ENCODE results near the gene ACSF3.
A peak's percentile ranks its signal among the peaks of the same experiment; 100 is the strongest.
"Not testable (repeated sequence)": the region's sequence is repeated elsewhere in the genome, so short reads cannot be mapped to it uniquely, and the experiment has no call there.

The ACSF3 gene

DNA sequence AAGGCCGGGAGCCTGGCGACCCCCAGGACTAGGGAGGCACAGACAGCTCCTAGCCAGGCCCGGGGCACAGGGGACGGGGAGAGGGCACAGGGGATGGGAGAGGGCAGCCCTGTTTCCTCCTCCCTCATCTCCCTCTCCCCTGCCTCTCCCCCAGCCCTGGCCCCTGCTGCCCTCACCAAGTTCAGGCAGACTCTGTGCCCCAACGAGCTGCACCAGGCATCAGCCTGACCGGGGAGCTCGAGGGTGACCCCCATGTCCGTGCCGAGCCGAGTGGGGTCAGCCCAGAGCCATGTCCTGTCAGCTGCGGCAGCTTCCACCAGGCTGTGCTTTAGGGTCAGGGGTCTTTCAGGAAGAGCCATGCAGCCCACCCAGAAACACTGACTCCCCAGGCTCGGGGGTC, 83.8 kb downstream of the ACSF3 start:
- DNase-seq = no peak

DNA sequence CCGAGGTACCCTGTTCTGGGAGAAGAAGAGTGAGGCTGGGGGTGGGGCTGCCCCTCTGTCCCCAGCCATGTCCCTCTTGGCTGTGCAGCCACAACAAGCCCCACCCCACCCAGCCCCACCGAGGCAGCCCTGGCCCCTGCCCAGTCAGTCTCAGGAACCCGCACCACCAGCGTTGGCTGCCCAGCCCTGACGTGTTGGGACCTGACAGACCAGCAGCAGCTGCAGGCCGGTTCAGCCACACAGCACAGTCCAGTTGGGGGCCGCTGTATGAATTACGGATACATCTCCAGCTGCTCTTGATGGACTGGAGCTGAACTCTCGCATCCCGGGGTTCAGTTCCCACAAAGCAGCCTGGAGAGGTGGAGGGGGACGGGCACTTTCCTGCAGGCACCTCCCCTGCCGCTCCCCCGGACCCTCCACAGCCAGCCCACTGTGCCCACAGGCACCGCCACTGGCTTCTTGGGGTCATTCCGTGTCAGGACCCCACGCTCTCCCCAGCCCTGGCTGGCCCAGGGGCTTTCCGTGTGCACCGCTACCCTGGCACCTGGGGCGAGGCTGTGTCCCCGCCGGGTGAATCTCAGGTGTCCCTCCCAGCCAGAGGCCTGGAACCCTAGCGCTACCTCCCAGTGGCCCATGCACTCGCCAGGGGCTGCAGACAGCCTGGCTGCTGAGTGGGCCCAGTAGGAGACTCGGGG, 84.9 kb downstream of the ACSF3 start:
- DNase-seq = no peak

DNA sequence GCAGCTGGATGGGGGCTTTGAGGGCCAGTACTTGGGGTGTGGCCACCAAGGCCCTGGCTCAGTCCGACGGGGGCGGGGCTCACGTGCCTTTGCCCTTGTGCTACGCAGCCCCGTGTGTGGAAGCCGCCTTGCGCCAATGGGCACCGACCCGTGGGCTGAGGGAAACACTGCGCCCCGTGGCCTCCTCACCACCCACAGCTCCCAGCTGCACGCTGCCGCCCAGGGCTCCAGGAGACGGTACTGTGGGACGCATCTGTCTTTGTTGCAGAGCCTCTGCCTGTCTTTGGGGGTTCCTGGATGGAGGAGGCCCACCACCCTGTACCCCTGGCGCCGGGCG, 85.5 kb downstream of the ACSF3 start:
- DNase-seq = no peak

DNA sequence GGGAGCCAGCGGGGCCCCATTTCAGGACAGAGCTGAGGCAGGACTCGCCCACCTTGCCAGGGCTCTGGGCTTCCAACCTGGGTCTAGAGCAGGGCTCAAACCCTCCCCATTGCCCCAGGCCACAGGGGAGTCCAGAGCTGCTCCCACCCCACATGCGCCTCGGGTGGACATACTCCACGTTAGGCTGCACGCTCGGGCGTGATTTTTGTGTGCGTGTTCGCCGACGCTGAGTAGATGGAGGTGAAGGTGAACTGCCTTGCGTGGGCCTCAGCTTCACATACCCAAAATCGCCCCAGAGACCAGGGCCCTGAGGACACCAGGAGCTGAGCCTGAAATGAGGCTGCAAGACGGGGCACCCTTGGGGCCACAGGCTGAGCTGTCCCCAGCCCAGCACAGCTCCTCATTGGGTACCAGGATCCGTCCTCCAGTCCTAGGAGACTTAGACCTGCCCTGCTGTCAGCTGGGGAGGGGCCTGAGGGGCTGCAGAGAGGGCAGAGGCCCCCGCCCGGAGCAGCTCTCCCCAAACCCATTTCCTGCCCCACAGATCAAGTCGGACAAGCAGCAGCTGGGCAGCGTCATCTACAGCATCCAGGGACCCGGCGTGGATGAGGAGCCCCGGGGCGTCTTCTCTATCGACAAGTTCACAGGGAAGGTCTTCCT, 86.1 kb downstream of the ACSF3 start:
- no peak for DNase-seq

DNA sequence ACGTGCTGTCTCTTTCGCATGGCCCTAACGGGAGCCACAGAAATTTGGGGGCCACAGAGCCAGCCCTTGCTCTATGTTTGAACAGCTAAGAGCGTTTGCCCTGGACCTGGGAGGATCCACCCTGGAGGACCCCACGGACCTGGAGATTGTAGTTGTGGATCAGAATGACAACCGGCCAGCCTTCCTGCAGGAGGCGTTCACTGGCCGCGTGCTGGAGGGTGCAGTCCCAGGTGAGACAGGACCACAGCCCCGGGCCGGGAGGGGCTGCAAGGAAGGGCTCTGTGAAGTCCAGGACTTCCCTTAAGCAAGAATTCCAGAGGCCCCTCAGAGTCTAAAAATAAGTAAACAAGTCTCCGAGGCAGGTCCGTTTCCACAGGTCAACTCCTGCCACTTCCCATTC, 89.8 kb downstream of the ACSF3 start:
- DNase-seq = no peak

DNA sequence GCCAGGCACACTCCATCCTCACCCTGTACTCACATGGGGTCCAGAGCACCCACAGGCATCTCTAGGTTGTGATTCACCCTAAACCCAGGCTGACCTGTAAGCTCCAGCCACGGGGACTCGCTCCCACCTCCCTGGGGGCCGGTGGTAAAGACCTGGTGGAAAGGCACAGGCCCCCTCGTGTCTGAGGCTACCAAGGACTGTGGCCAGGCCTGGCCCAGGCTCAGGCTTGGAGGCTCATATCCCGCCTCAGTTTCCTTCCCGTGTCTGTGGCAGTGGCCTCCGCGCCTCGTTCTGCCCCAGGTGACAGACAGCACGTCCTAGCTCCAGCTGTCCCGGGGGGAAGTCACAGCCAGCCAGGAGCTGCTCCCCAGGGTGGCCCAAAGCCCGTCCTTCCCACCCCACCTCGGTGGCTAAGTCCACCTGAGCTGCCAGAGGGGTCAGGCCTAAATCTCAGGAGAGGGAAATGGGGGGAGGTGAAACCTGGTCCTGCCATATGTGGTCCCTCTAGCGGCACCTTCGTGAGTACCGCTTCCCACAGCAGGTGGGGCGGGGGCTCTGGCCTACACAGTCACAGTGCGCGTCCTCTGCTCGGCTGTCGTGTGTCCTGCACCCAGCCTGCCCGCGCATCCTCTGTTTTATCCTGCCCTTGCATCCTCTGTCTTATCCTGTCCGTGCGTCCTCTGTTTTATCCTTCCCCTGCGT, 90.5 kb downstream of the ACSF3 start:
- DNase-seq = no peak

DNA sequence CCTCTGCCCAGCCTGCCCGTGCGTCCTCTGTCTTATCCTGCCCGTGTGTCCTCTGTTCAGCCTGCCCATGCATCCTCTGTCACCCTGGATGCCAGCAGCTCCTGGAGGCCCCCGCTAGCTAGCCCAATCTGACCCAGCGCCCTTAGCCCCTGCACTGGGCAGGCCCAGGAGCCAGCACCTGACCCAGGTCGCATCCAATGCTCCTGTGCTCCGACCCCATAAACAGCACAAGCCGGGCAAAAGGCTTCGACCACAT, 91.0 kb downstream of the ACSF3 start:
- DNase-seq = no peak

DNA sequence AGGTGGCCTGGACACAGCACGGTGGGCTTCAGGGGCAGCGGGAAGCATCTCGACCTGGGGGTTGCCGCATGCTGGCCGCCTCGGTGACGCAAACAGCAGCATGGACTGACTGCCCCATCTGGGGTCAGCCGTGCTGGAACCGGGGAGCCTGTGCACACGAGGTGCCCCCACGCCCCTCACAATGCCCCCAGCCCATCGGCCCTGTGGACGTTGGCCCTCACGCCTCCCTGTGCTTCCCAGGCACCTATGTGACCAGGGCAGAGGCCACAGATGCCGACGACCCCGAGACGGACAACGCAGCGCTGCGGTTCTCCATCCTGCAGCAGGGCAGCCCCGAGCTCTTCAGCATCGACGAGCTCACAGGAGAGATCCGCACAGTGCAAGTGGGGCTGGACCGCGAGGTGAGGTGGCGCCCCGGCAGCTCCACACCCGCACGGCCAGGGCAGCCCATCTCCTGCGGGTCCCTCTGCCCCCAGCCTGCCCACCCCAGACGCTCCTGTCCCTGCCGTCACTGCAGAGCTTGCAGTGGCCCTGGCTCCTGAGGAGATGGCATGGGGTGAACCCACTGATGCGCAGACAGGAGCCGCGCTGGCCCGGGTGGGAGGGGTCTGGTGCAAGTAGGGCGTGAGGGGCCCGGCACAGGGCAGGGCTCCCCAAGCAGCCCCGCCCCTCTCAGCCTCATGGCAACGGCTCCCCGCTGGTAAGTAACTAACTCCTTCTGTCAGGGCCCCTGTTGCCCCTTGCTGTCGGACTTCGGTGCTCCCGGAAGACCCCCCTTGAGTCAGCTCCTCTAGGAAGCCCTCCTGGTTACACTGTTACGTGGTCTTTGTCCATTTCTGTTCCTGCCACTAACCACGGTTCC, 91.5 kb downstream of the ACSF3 start:
- no peak for DNase-seq

DNA sequence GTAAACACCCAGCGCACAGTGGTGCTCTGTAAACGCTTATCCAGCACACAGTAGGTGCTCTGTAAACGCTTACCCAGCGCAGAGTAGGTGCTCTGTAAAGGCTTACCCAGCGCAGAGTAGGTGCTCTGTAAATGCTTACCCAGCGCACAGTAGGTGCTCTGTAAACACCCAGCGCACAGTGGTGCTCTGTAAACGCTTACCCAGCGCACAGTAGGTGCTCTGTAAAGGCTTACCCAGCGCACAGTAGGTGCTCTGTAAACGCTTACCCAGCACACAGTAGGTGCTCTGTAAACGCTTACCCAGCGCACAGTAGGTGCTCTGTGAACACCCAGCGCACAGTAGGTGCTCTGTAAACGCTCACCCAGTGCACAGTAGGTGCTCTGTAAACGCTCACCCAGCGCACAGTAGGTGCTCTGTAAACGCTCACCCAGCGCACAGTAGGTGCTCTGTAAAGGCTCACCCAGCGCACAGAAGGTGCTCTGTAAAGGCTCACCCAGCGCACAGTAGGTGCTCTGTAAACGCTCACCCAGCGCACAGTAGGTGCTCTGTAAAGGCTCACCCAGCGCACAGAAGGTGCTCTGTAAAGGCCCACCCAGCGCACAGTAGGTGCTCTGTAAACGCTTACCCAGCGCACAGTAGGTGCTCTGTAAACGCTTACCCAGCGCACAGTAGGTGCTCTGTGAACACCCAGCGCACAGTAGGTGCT, 92.4 kb downstream of the ACSF3 start:
- DNase-seq = not testable (repeated sequence)

DNA sequence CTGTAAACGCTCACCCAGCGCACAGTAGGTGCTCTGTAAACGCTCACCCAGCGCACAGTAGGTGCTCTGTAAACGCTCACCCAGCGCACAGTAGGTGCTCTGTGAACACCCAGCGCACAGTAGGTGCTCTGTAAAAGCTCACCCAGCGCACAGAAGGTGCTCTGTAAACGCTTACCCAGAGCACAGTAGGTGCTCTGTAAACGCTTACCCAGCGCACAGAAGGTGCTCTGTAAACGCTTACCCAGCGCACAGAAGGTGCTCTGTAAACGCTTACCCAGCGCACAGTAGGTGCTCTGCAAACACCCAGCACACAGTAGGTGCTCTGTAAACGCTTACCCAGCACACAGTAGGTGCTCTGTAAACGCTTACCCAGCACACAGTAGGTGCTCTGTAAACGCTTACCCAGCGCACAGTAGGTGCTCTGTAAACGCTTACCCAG, 93.0 kb downstream of the ACSF3 start:
- not testable (repeated sequence) for DNase-seq

DNA sequence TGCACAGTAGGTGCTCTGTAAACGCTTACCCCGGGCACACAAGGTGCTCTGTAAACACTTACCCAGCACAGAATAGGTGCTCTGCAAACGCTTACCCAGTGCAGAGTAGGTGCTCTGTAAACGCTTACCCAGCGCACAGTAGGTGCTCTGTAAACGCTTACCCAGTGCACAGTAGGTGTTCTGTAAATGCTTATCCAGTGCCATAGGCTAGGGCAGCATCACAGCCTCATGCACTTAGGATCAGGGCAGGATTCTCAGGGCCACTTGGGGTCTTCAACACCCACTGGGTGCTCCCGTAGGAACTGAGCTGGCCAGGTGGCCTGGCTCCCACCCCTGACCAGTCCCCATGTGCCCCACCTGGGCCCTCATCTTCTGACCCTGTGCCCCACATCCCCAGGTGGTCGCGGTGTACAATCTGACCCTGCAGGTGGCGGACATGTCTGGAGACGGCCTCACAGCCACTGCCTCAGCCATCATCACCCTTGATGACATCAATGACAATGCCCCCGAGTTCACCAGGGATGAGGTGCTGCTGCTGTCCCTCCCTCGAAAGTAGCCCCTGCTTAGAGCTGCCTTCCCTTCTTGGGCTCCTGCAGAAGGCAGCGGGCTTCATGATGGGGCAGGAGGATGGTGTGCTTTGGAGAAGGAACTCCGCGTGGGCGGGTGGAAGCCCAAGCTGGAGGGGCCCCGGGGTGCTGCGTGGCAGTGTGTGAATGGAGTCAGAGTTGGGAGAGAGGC, 93.5 kb downstream of the ACSF3 start:
- no peak for DNase-seq

DNA sequence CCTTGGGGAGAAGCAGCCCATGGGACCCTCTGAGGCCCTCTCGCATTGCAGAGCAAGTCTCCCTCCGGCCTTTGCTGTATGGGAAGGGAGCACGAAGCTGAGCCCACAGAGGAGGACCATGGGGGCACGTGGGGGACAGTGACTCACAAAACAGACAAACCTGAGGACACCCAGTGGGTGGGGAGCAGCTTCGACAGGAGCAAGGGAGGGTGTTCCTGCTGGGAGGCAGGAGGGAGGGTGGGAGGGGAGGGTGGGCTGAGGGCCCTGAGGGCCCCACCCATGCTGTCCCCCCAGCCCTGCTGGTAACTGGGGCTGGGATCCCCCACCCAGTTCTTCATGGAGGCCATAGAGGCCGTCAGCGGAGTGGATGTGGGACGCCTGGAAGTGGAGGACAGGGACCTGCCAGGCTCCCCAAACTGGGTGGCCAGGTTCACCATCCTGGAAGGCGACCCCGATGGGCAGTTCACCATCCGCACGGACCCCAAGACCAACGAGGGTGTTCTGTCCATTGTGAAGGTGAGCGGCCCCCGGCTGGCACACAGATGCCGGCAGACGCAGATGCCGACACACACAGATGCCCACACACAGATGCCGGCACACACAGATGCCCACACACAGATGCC, 94.2 kb downstream of the ACSF3 start:
- DNase-seq = no peak

DNA sequence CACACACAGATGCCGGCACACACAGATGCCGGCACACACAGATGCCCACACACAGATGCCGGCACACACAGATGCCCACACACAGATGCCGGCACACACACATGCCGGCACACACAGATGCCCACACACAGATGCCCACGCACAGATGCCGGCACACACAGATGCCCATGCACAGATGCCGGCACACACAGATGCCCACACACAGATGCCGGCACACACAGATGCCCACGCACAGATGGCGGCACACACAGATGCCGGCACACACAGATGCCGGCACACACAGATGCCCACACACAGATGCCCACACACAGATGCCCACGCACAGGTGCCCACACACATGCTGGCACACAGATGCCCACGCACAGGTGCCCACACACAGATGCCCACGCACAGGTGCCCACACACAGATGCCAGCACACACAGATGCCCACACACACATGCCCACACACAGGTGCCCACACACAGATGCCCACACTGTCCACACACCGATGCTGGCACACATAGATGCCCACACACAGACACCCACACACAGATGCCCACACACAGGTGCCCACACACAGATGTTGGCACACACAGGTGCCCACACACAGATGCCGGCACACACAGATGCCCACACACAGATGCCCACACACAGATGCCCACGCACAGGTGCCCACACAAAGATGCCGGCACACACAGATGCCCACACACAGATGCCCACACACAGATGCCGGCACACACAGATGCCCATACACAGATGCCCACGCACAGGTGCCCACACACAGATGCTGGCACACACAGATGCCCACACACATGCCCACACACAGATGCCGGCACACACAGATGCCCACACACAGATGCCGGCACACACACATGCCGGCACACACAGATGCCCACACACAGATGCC, 95.1 kb downstream of the ACSF3 start:
- DNase-seq = not testable (repeated sequence)

DNA sequence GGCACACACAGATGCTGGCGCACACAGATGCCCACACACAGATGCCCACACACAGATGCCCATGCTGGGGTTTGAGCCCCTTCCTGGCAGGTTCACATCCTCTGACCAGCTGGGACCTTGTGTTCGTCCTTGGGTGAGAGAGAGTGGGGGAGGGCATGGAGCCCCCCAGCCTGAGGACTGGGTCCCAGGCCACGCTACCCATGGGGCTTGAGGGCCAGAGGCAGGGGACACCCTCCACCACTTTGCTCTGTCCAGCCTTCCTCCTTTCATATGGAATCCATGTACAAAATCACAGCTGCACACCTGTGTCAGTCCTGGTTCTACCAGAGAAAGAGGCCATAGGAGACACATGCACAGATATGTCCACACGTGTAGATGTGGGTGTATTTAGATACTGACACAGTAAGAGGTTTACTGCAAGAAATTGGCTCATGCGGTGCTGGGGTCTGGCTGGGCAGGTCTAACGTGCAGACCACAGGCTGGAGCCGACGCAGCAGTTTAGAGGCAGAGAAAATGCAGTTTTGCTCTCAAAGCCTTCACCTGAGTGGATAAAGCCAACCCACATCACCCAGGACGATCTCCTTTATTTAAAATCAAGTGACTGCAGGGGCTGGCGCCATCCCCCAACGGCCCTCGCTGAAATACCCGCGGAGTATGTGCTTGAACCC, 95.8 kb downstream of the ACSF3 start:
- DNase-seq = no peak

DNA sequence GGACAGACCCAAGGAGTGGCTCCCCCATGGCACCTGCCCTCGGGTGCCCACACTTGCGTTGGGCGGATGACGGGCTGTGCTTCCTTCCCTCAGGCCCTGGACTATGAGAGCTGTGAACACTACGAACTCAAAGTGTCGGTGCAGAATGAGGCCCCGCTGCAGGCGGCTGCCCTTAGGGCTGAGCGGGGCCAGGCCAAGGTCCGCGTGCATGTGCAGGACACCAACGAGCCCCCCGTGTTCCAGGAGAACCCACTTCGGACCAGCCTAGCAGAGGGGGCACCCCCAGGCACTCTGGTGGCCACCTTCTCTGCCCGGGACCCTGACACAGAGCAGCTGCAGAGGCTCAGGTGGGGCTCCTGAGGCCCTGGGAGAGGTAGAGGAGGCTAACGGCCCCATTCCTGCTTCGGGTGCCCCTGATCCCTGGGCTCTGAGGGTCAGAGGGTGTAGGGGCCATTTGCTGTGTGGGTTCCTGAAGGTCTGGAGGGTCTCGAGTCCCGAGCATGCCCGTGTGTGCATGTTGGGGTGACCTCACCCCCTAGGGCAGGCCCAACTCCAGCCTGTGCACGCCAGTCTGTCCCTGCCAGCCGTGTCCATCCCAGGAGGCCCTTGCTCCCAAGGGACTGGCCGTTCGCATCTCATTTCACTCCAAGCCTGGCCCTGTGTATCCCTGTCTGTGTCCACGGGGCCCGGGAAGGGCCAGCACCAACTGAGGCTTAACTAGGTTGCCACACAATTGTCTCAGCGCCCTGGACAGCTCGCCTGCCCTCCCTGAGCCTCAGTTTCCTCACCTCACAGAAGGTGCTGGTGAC, 96.7 kb downstream of the ACSF3 start:
- no peak for DNase-seq

DNA sequence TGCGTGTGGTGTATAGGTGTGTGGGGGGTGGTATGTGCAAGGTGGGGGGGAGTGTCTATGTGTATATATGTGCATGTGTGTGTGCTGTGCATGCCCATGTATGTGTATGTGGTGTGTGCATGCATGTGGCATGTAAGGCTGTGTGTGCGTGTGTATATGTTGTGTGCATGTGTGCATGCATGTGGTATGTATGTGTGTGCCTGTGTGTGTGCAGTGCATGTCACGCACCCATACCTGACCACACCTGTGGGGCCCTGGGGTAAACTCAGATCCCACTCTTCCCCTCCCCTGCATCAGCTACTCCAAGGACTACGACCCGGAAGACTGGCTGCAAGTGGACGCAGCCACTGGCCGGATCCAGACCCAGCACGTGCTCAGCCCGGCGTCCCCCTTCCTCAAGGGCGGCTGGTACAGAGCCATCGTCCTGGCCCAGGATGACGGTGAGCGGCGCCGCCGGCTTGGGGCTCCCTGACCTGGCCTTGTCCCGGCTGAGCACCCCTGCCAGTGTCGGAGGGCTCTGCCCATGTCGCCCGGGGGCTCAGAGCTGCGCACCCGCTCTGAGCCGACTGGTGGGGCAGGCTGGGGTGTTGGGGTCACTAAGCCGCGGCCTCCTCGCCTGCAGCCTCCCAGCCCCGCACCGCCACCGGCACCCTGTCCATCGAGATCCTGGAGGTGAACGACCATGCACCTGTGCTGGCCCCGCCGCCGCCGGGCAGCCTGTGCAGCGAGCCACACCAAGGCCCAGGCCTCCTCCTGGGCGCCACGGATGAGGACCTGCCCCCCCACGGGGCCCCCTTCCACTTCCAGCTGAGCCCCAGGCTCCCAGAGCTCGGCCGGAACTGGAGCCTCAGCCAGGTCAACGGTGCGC, 97.6 kb downstream of the ACSF3 start:
- DNase-seq = no peak

DNA sequence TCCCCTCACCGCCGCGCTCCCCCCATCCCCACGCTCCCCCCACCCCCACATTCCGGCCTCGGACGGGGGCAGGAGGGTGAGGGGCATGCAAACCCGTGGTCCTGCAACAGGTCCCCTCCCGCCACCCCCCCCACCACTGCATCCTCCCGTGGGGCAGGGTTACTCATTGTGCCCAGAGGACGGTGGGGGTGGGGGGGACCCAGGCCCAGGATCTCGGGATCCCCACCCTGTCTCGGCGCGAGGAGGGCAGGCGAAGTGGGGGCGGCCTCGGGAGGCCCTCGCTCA, 98.2 kb downstream of the ACSF3 start:
- no peak for DNase-seq

DNA sequence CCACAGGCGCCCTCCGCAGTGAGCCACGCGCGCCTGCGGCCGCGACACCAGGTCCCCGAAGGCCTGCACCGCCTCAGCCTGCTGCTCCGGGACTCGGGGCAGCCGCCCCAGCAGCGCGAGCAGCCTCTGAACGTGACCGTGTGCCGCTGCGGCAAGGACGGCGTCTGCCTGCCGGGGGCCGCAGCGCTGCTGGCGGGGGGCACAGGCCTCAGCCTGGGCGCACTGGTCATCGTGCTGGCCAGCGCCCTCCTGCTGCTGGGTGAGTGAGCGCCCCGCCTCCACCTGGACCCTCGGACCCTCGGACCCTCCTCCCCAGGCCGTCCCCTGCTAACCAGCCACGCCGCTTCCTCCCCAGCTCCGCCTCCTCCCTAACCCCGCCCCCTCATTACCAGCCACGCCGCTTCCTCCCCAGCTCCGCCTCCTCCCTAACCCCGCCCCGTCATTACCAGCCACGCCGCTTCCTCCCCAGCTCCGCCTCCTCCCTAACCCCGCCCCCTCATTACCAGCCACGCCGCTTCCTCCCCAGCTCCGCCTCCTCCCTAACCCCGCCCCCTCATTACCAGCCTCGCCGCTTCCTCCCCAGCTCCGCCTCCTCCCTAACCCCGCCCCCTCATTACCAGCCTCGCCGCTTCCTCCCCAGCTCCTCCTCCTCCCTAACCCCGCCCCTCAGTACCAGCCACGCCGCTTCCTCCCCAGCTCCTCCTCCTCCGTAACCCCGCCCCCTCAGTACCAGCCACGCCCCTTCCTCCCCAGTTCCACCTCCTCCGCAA, 98.7 kb downstream of the ACSF3 start:
- DNase-seq = peak; percentile 67

Measured in stimulated activated CD4-positive, alpha-beta T cell treated with anti-CD3 and anti-CD28 coated beads, Interleukin-12 subunit alpha, Interleukin-12 subunit beta, amount 100 ng/mL, for 4 hours (primary cell).